Neural crest cell (in vitro differentiated cells): Measurements from ENCODE around the gene MAP3K20. TPM values are rescaled to one million over a fixed set of nuclear protein-coding genes. Genes with fewer than 3 reads are reported as not detected.

ENCODE experiments used
- DNase-seq: peaks from one replicate; pipeline ENCODE4 v3.0.0; 2021; ENCODE audit warnings: low read depth, mixed read lengths, low spot score
- H3K27ac Mint-ChIP-seq: one replicate; pipeline ENCODE4 v1.8.0; 2021; ENCODE audit warnings: mild to moderate bottlenecking, mixed read lengths; ENCODE audit not compliant: unreplicated experiment
- H3K27me3 Mint-ChIP-seq: 2 replicates; pipeline ENCODE4 v1.8.0; 2021; ENCODE audit warnings: low read depth, mild to moderate bottlenecking, mixed read lengths
- H3K36me3 Mint-ChIP-seq: 2 replicates; pipeline ENCODE4 v1.8.0; 2021; ENCODE audit warnings: low read depth, mild to moderate bottlenecking, mixed read lengths
- H3K4me1 Mint-ChIP-seq: 2 replicates; pipeline ENCODE4 v1.8.0; 2021; ENCODE audit warnings: mixed read lengths
- H3K4me3 Mint-ChIP-seq: one replicate; pipeline ENCODE4 v1.8.0; 2021; ENCODE audit warnings: mild to moderate bottlenecking, mixed read lengths
- H3K9me3 Mint-ChIP-seq: 2 replicates; pipeline ENCODE4 v1.8.0; 2021; ENCODE audit warnings: mixed read lengths
- CTCF ChIP-seq: fragments of 200-600 bp; sonication (generic); conservative IDR thresholded peaks from 2 replicates; pipeline ENCODE4 v1.5.0; 2021; ENCODE audit warnings: antibody characterized with exemption, mild to moderate bottlenecking
- total RNA-seq: library from RNA; stranded (reverse); gene quantifications from 2 replicates; pipeline ENCODE4 v1.2.1, GENCODE V29; 2021

Gene MAP3K20
- total RNA-seq, 1 donor from 2014 or later, result 27.6 TPM

GRCh38 chr2:173053043-173053699, 22.5 kb upstream of the MAP3K20 start:
- H3K4me1 Mint-ChIP-seq, result peaks cover 4% of the 10 kb centered on the region
- no peak overlapping the region for H3K27ac Mint-ChIP-seq
- H3K4me3 Mint-ChIP-seq, result no peak overlapping the region
- H3K36me3 Mint-ChIP-seq, result no peaks in the 10 kb centered on the region
- H3K9me3 Mint-ChIP-seq, result no peaks in the 10 kb centered on the region
- DNase-seq, result no peak
- no peaks in the 10 kb centered on the region for H3K27me3 Mint-ChIP-seq
- no peak for TF ChIP-seq CTCF

- H3K27ac Mint-ChIP-seq, result no peak overlapping the region
- H3K4me3 Mint-ChIP-seq, result no peak overlapping the region
- no peaks in the 10 kb centered on the region for H3K27me3 Mint-ChIP-seq
- H3K36me3 Mint-ChIP-seq, result no peaks in the 10 kb centered on the region
- H3K9me3 Mint-ChIP-seq, result no peaks in the 10 kb centered on the region
- no peak for TF ChIP-seq CTCF
- H3K4me1 Mint-ChIP-seq, result peaks cover 4% of the 10 kb centered on the region
- DNase-seq, result no peak
Observed at GRCh38 chr2:173054466-173054865, 21.2 kb upstream of the MAP3K20 start.

GRCh38 chr2:173056705-173057364, 18.8 kb upstream of the MAP3K20 start:
- H3K36me3 Mint-ChIP-seq, result no peaks in the 10 kb centered on the region
- H3K9me3 Mint-ChIP-seq, result no peaks in the 10 kb centered on the region
- TF ChIP-seq CTCF, result no peak
- H3K27ac Mint-ChIP-seq, result no peak overlapping the region
- no peaks in the 10 kb centered on the region for H3K27me3 Mint-ChIP-seq
- peaks cover 4% of the 10 kb centered on the region for H3K4me1 Mint-ChIP-seq
- no peak for DNase-seq
- no peak overlapping the region for H3K4me3 Mint-ChIP-seq

- H3K4me3 Mint-ChIP-seq, result no peak overlapping the region
- no peak for TF ChIP-seq CTCF
- DNase-seq, result no peak
- no peaks in the 10 kb centered on the region for H3K9me3 Mint-ChIP-seq
- no peak overlapping the region for H3K27ac Mint-ChIP-seq
- H3K36me3 Mint-ChIP-seq, result no peaks in the 10 kb centered on the region
- H3K27me3 Mint-ChIP-seq, result no peaks in the 10 kb centered on the region
- H3K4me1 Mint-ChIP-seq, result peaks cover 4% of the 10 kb centered on the region
Observed at GRCh38 chr2:173058097-173058496, 17.5 kb upstream of the MAP3K20 start.

GRCh38 chr2:173058673-173059072, 17.0 kb upstream of the MAP3K20 start:
- no peak overlapping the region for H3K27ac Mint-ChIP-seq
- H3K4me3 Mint-ChIP-seq, result no peak overlapping the region
- no peak for TF ChIP-seq CTCF
- H3K36me3 Mint-ChIP-seq, result no peaks in the 10 kb centered on the region
- no peak for DNase-seq
- H3K4me1 Mint-ChIP-seq, result no peaks in the 10 kb centered on the region
- no peaks in the 10 kb centered on the region for H3K27me3 Mint-ChIP-seq
- no peaks in the 10 kb centered on the region for H3K9me3 Mint-ChIP-seq
